Esophagus squamous epithelium (tissue), 4 donors: Measurements from ENCODE around the gene ABCB10.

Source experiments
- CTCF ChIP-seq, 6 experiments: fragments of 450-650 bp in 4 of 6; fragments of 200-600 bp in 2 of 6; sonication (generic) in 2 of 6; IDR thresholded peaks; one replicate each; pipeline ENCODE4 v1.5.1; 2016 to 2019; ENCODE audit warnings: antibody characterized with exemption in 6 of 6, mild to moderate bottlenecking in 4 of 6, moderate library complexity in 4 of 6
- POLR2A ChIP-seq, 4 donors: fragments of 450-650 bp; IDR thresholded peaks; one replicate each; pipeline ENCODE4 v1.6.1; 2017; ENCODE audit warnings: antibody characterized with exemption in 4 of 4, mild to moderate bottlenecking in 4 of 4, moderate library complexity in 3 of 4

DNA sequence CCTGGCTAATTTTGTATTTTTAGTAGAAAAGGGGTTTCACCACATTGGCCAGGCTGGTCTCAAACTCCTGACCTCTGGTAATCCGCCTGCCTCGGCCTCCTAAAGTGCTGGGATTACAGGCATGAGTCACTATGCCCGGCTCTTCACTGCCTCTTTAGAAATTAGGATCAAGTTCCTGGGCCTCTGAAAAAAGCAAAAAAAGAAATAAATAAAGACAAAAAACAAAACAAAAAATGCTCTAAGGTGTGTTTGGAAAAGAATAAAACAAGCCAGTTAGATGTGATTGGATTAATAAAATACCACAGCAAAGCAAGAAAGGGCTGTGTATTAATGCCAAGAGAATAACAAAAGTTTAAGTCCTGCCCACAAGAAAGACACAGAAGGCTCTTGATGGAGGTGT lies 4.2 kb upstream of the ABCB10 start:
- TF ChIP-seq CTCF (IDR thresholded peaks at IDR 0.05) = no peak
- no peak for TF ChIP-seq POLR2A (IDR thresholded peaks at IDR 0.05)
